HG03469 (cell line): ENCODE measurements around the gene TMPRSS3.

Source experiments
- ATAC-seq: cut with Tn5 transposase; IDR thresholded peaks from one replicate; pipeline ENCODE4 v1.9.1; 2021; ENCODE audit warnings: mild to moderate bottlenecking, moderate library complexity, moderate number of reproducible peaks; ENCODE audit not compliant: unreplicated experiment

TMPRSS3 gene

DNA sequence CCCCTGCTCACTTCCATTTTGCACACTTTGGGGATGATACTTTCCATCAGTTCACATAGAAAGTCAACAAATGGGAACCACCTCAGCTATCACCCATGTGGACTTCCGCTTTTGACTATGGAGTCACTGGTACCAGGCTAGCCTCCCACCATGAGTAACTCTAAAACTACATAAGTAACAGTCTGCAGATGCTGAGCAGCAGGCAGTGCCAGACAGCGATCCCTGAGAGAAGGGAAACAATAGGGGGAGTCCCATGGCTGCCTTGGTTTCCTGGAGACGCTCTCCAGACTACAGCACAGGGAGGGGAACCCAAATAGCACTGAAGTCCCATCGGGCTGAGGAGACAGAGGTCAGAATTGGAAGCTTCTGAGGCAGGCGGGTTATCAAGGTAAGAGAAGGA lies 42.2 kb downstream of the TMPRSS3 start:
- ATAC-seq = no peak

DNA sequence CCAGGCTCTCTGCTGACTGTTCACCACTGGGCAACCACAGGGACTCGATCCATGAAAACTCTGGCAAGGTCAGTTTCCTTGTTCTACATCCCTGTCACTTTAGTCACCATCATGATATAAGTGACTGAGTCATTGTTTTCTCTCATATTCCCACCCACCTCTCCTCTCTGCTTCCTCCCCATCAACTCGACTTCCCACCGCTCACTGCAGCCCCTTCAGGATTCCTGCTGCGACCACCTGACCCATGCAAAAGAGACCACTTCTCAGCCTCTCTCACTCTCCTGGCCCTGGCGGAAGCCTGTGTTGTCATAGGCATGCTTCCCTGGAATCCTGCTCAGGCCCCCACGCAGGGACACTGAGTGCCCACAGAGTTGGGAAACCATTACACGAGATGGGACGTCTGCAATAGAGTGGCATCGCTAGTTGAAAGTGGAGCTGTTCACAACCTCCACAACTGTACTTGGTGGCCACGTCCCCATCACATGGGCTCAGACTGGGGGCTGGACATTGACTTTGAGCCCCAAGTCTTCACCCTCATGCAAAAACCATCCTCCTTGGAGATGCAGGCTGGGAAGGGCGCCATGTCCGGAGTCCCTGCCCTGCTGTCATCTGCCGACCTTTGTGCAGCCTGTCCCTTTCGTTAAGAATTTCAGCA lies 43.3 kb downstream of the TMPRSS3 start:
- no peak for ATAC-seq

DNA sequence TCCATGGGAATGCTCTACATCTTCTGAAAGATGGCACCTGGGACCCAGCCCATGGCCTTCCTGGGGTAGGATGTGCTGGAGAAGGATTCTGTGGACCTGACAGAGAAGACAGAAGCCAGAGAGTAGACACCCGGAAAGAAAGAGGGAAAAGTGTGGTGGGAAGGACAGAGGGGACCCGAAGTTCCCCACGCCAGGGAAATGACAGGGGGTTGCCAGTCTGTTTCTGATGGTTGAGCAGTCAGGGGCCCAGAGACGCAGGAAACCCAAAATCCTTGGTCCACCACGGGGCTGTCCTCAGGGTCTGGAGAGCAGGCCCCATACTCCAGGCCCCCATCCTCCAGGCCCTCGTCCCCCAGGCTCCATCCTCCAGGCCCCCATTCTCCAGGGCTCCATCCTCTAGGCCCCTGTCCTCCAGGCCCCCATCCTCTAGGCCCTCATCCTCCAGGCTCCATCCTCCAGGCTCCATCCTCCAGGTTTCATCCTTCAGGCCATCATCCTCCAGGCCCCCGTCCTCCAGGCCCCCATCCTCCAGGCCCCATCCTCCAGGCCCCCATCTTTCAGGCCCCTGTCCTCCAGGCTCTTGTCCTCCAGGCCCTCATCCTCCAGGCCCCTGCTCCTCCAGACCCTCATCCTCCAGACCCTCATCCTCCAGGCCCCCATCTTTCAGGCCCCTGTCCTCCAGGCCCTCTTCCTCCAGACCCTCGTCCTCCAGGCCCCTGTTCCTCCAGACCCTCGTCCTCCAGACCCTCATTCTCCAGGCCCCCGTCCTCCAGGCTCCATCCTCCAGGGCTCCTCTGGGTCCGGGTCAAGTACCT lies 44.0 kb downstream of the TMPRSS3 start:
- ATAC-seq = no peak

- ATAC-seq = no peak
These were observed 44.9 kb downstream of the TMPRSS3 start, which contains the start of gene TFF2 for GRCh38 chr21:42350927-42351426. TSS of gene TFF2 (minus strand) at chr21:42350994. CDS start at chr21:42350957, 37 bp downstream.

DNA sequence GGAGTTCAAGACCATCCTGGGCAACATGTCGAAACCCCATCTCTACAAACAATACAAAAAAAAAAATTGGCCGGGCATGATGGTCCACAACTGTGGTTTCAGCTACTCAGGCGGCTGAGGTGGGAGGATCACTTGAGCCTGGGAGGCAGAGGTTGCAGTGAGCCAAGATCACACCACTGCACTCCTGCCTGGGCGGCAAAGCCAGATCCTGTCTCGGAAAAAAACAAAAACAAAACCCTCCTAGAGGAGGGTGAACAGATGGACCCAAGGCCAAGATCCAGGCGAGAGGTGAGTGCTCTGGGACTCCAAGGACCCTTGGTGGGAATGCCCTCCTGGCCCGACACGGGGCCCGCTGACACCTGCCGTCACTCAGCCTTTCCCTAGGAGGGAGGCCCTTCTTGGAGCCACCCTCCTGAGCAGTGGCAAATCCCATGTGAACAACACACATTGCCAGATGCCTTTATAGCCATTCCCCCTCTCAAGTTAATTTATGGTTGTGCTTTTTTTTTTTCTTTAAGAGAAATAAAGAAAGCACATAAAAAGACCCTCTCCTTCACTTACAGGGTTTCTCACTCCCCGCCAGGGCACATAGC lies 45.4 kb downstream of the TMPRSS3 start:
- no peak for ATAC-seq

GRCh38 chr21:42349420-42350317 lies 46.2 kb downstream of the TMPRSS3 start:
- ATAC-seq = no peak

DNA sequence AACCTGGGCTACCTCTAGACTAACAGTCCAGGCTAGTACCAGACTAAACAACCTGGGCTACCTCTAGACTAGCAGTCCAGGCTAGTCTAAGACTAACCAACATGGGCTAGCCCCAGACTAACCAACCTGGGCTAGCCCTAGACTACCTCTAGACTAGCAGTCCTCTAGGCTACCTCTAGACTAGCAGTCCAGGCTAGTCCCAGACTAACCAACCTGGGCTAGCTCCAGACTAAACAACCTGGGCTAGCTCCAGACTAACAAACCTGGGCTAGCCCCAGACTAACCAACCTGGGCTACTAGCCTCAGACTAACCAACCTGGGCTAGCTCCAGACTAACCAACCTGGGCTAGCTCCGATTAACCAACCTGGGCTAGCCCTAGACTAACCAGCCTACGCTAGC lies 47.1 kb downstream of the TMPRSS3 start:
- no peak for ATAC-seq

DNA sequence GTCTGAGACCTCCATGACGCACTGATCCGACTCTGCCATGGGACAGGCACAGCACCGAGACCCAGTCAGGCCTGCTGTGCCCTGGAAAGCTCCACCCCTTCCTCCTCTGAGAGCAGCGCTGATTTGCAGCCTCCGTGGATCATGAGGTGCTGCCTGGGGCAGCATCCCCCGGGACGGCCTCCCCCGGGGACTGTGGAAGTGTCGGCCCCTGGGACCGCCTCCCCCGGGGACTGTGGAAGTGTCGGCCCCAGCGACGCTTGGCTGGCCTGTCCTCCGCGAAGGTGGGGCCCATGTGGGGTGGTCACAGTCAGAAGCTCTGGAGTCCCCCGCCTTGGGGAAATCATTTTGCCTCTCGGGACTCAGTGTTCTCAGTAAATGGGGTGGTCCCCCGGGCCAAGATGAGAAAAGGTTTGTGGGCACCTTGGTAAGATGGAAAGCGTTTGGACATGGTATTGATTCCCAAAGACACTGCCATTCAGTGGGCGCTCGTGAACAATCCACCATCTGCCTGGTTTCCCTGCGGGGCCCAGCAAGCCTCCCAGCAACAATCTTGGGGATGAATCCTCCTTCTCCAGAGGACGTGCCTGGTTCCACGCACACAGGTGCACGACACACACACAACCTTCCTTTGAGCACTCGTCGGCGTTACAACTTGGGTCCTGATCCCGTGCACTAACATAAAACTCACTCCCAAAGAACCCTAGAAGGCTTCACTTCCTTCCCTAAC lies 48.1 kb downstream of the TMPRSS3 start:
- ATAC-seq = no peak

DNA sequence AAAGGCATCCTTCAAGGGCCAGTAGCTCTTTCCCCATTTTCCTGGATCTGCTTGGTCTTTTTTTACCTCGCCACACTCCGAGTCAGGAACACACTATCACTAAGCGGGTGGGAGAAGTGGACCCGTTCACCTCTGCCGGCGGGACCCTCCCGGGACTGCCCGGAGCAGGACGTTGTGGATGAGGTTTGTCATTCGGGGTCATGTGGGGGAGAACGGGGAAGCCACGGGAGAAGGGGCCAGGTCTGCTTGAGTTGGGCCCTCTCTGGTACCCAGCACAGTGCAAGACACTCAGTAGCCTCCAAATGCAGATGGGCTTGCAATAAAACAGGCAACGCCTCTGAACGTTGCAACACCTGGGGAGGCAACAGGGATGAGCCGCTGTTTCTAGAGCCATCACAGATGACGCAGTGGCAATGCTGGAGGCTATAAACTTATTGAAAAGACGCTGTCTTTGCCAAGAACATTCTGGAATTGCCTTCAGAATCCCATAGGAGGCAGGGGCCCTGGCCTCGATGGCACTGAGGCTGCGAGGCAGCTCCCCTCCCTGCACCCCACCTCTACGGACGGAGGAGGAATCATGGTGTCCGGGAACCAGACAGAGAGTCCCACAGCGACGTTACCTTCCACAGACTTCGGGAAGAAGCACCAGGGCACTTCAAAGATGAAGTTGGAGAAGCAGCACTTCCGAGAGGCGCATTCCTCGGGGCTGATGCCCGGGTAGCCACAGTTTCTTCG lies 48.8 kb downstream of the TMPRSS3 start:
- ATAC-seq = no peak

DNA sequence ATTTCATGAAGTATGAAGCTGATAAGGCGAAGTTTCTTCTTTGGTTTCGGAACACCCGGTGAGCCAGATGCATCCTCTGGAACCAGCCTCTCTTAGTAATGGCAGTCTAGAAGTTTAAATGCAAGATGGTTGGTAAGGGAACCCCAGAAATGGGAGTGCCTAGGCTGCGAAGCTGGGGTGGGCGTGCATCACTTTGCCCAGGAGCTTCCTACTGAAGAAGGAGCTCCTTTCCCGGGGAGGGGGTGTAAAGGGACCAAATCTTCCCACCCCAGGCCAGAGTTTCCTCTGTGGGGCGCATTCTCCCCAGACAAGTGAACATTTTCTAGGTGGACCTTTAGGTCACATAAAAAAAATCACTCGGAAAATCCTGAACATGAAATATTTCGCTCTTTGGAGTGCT lies 49.4 kb downstream of the TMPRSS3 start:
- no peak for ATAC-seq

GRCh38 chr21:42344631-42345030 lies 51.2 kb downstream of the TMPRSS3 start:
- ATAC-seq = no peak

DNA sequence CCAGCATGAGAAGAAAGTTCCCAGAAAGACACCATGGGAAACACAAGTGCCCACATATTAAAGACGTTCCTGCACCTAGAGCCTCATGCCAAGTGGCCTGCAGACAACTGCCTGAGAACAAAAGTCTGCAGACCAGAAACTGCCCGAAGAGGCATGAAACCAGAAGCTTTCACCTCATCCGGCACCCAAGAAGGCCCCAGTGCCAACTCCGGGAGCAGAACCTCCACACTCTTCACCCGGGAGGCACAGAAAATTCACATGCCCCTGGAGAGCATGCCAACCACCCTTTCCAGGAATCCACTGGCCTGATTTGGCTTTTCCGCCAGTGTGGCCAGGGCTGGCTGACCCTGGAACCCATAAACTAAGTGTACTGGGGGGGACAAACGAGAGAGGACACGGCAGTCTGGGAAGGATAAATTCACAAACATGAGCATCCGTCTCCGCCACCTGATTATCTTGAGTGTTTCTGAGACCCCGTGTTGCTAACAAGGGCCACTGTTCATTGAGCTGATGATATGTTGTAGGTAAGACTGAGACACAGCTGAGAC lies 51.8 kb downstream of the TMPRSS3 start:
- no peak for ATAC-seq

GRCh38 chr21:42343556-42343955 lies 52.3 kb downstream of the TMPRSS3 start:
- ATAC-seq = no peak

DNA sequence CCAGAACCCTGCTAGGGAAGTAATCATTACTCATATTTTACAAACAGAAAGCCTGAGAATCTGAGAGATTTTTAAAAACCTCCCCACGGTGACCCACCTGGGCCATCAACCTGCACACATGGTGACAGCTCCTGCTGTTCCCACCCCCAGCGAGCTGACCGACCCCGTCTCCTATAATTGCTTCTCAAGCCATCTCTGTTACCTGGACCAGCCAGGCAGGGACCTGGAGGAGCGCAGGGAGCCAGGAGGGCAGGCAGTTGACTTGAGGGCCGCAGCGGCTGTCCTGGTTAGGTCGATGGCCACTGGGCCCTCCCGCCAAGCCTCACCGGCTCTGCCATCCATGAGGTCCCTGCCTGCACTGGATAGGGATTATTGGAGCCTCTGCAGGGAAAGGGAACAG lies 52.8 kb downstream of the TMPRSS3 start:
- no peak for ATAC-seq

DNA sequence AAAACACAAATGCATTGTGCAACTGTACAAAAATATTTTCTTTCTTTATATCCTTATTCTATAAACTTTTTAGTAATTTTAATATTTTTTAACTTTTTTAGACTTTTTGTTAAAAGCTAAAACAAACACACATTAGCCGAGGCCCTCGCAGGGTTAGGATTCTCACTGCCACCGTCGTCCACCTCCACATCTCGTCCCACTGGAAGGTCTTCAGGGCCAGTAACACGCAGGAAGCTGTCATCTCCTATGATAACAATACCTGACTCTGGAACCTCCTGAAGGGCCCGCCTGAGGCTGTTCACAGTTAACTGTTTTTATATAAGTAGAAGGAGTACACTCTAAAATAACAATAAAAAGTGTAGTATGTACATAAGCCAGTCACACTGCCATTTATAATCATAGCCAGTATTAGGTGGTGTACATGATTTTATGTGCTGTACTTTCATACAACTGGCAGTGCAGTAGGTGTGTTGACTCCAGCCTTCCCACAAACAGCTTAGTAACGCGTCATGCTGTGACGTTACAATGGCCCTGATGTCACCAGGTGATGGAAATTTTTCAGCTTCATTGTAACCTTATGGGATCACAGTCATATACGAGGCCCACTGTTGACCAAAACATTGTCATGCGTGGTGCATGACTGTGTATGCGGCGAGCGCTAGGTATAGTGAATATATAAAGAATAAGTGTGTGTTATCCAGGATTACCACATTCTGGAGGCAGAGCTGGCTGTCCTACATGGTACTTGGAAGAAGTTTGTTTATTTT lies 53.9 kb downstream of the TMPRSS3 start:
- ATAC-seq = no peak

- no peak for ATAC-seq
These were observed 55.4 kb downstream of the TMPRSS3 start for GRCh38 chr21:42340187-42341050.
